Prostate gland (tissue), 2 donors: ENCODE data around the gene CLEC4A.

Experiments used
- POLR2A ChIP-seq: fragments of 450-650 bp; IDR thresholded peaks from one replicate; pipeline ENCODE4 v1.6.1; 2016; ENCODE audit warnings: antibody characterized with exemption, mild to moderate bottlenecking
- POLR2AphosphoS5 ChIP-seq: sonication (generic); formaldehyde crosslinking; IDR thresholded peaks from one replicate; pipeline ENCODE4 v1.6.1; 2017; ENCODE audit warnings: antibody characterized with exemption
- TF ChIP-seq, protein P1 (sequence below), 4 experiments: fragments of 200-600 bp in 2 of 4; fragments of 450-650 bp in 2 of 4; sonication (generic) in 2 of 4; IDR thresholded peaks; 1 replicate in 3 of 4; 2 replicates in 1 of 4; pipeline ENCODE4 v1.5.1; 2016 to 2019; ENCODE audit warnings: antibody characterized with exemption in 4 of 4, mild to moderate bottlenecking in 2 of 4, moderate library complexity in 2 of 4

GRCh38 chr12:8089716-8090115, 33.7 kb upstream of the CLEC4A start:
- TF ChIP-seq, protein P1, sequence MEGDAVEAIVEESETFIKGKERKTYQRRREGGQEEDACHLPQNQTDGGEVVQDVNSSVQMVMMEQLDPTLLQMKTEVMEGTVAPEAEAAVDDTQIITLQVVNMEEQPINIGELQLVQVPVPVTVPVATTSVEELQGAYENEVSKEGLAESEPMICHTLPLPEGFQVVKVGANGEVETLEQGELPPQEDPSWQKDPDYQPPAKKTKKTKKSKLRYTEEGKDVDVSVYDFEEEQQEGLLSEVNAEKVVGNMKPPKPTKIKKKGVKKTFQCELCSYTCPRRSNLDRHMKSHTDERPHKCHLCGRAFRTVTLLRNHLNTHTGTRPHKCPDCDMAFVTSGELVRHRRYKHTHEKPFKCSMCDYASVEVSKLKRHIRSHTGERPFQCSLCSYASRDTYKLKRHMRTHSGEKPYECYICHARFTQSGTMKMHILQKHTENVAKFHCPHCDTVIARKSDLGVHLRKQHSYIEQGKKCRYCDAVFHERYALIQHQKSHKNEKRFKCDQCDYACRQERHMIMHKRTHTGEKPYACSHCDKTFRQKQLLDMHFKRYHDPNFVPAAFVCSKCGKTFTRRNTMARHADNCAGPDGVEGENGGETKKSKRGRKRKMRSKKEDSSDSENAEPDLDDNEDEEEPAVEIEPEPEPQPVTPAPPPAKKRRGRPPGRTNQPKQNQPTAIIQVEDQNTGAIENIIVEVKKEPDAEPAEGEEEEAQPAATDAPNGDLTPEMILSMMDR (IDR thresholded peaks at IDR 0.05): no peak
- TF ChIP-seq POLR2A (no peak), POLR2AphosphoS5 (no peak)
